GM21515 (cell line): Measurements from ENCODE around the gene PRKCE.

Source experiments
- ATAC-seq: cut with Tn5 transposase; IDR thresholded peaks from one replicate; pipeline ENCODE4 v1.9.1; 2021; ENCODE audit not compliant: unreplicated experiment

PRKCE gene

DNA sequence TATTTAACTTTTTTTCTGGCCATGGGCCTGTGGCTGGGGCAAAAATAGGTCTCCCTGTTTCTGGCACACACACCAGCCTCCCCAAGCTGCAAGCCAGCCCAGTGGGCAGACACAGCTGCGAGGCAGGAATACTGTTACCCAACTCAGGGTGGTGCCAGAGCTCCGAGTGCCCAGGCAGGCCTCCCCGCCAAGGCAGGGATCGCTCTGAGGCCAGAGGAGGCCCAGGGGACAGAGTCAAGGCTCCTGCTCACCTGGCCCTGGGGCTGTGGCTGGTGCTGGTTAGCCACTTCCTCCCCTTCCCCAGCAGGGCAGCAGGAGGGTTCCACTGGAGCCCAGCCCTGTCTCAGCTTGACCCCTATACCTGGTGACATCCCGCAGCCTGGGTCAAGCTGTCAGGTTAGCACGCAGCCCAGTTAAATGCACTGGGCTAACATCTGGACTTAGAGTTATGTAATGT, 578.7 kb downstream of the PRKCE start:
- ATAC-seq: peak; percentile 44

DNA sequence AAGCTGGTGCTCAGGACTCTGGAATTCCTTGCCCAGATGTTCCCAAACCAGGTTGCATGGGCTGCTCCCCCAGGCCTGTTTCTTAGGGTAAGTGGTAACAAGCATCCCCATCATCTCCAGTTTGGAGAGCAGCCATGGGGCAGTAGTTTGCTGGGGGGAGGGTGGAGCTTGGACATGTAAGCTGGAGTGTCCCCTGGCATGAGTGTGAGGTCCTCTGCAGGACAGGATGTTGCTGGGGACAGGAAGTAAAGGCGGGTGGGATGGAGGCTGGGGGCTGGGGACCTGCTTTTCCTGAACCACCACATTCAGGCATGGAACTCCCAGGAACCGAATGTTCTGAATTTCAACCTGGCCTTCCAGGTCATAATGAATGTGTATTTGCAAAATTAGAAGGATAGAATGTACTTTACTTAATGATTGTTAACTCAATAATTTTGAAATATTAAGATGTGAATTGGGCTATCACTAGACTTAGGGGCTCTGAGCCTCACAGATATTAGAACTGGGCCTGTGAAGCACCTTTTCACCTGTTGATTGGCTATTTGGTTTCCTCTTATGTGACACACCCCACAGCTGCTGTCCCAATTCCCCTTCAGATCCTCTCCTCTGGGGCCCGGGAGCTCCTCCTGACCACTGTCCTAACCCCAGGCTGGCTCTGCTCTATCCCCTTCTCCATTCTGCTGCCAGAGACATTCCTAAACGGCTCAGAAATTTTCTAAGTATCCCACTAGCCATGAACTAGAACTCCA, 579.4 kb downstream of the PRKCE start:
- ATAC-seq: no peak

DNA sequence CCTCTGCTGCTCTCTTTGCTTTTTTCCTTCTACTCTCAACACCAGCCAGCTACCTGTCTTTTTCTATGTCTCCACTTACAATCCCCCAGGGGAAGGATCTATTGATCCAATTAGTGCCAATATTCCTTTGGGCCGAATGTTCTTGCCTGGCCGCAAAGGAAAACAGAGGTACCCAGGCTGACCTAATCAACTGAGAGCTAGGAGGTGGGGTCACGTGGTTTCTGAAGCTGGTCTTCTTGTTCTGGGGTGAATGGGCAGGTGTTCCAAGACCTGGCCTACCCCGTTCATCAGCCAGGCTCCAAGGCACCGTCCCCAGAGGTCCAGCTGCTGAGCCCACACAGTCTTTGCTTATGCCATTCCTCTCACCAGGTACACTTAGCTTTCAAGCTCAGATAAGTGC, 580.2 kb downstream of the PRKCE start:
- ATAC-seq: no peak

DNA sequence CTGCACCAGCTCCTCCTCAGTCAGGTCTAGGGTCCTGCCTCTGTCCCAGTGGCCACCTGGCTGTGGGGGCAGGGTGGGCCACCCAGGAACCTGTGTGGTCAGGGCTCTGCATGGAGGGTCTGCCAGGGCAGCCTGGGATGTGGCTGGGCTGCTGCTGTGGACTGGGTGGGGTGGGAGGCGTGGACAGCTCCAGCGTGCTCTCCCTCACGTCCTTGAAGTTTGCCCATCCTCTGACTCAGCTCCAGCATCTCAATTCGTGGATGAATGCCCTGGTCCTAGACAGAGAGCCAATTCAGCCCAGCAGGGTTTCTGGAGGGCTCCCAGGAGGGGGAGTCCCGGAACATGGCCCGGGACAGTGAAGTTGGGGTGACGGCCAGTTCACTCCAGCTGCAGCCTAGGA, 581.4 kb downstream of the PRKCE start:
- no peak for ATAC-seq

DNA sequence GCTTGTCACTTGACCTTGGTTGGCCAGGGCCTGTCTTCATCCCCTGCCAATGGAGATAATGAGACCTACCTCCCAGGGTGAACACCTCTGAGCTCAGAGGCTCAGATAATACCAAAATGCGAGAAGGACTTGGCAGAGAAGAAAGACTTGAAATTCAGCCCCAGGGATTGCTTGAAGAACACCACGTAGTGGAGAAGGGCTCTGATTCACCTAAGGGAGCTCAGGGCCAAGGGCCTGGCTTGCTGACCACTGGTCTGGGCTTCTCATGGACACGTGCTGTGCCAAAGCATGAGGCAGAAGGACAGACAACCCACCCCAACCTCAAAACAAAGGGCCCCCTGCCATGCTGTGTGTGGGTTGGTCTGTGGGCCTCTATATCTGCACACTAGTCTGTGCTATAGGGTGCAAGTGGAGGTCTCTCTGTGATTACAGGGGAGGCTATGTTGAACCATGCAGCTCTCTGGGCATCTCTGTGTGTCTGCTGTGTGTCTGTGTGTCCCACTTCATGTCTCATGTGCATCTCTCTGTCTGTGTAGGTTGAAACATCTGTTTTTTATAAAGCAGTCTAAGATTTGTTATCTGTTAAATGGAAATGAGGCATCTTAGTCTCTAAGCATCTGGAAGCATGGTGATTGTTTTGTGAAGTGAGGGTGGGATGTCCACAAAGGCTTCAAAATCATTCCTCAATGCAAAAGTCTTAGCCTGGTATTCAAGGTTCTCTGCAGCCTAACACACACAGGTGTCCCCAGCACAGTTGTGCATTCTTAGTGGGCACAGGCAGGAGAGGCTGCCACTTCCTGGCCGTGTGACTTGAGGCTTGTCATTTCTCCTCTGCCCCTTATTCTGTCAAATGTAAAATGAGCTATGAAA, 584.8 kb downstream of the PRKCE start:
- ATAC-seq: no peak

DNA sequence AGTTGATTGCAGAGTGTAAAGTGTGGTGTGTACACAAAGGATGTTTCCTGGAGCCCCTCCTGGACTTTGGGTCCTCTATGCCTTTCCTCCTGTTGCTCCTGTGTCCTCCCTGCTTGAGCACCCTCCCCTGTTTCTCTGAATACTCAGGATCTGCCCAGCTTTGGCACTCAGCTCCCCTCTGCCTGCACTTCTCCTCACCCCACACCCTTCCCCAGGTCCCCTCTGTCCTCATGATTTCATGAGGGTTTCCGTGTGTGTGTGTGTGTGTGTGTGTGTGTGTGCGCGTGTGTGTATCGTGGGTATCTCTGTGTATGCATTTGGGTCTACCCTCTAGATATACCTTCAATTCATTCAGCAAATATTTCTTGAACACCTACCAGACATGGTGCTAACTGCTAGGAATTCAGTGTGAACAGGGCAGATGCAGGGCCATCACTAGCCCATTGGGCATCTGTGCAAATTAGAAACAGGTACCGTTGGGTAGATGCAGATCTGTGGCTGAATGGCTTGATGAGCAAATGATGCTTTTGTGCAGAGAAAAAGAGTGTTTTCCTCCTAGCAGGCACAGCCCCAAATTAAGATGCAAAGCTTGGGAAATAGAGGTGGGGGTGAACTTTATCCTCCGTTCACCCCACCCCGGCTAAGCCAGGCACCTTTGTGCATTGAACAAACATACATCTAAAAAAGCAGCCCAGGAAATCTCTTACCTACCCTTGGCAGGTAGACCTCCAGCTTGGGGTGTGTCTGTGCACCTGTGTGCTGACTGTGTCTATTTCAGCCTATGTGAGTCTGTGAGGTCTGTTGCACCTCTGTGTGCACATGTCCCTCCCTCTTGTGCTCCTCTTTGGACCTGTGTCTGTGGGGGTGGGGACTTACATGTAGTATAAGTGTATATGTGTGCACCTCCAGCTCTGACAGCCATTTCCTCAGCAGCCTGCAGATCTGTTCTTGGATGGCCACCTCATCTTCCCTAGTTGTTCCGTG, 585.7 kb downstream of the PRKCE start:
- ATAC-seq: no peak
